ENCODE results near the gene CCDC93.

- TF ChIP-seq EZH2 (IDR thresholded peaks at IDR 0.05; ENCODE audit: low read length): no peak
- no peak for TF ChIP-seq CTCF (optimal IDR thresholded peaks at IDR 0.05 in 1 of 3, IDR thresholded peaks at IDR 0.05 in 1 of 3, conservative IDR thresholded peaks at IDR 0.05 in 1 of 3; ENCODE audit: extremely low read depth in 1 of 3, insufficient read depth in 2 of 3, low read length in 3 of 3)
These were observed 37.3 kb downstream of the CCDC93 start for GRCh38 chr2:117976581-117976980.
